HT1080 (cell line): ENCODE data around the gene CNPPD1. TPM values are rescaled to one million over a fixed set of nuclear protein-coding genes. Genes with fewer than 3 reads are reported as not detected.
"Not testable (repeated sequence)": the region's sequence is repeated elsewhere in the genome, so short reads cannot be mapped to it uniquely, and the experiment has no call there.

Experiments used
- DNase-seq: peaks from one replicate; pipeline ENCODE4 v3.0.0-alpha.2; 2015; ENCODE audit warnings: low read depth
- total RNA-seq: library from RNA; depleted of rRNA; stranded (reverse); fragments of >200 nt; shearing (Covaris generic); gene quantifications from 2 replicates; pipeline ENCODE4 v1.2.3, GENCODE V29; 2014

CNPPD1 gene
- total RNA-seq, 1 experiment from 2014 or later = 23.3 TPM

DNA sequence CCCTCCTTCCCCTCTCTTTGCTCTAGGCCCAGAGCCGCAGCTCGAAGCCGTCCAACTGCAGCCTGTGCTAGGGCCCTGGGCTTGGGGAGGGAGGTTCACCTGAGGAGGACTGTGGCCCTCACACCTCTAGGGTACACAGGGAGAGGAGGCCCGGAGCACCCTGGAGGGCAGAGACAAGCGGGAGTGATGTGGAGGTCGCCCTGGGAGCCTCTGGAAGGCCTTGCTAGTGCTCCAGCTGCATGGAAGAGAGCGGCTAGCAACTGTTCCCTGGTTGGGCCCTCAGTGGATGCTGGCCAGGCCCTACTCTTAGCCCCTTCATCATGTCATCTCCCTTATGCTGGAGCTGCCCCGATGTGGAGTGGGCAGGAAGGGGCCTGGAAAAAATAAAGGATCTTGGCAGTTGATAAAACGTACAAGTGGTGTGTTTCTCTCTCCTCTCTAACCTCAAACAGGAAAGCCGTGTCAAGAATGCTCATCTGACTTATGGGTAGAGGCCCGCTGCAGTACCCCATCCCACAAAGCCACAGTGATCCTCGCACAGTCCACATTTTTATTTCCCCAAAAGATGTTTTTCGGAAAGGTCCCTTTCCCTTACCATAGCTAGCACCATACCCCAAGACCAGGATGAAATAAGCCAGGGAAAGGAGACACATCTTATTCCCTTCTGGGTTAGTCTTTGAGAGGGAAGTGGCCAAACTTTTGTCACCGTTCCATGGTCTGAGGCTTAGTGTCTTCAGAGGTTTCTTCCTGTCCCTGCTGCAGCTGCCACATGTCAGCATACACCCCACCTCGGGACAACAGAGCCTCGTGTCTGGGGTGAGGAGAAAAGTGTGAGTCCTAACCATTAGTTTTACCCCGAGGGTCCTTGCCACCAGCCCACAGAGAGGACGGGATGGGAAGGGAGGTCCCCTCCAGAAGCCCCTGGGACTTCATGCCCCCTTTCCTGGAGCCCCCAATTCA is 32.8 kb upstream of the CNPPD1 start:
- DNase-seq = no peak

DNA sequence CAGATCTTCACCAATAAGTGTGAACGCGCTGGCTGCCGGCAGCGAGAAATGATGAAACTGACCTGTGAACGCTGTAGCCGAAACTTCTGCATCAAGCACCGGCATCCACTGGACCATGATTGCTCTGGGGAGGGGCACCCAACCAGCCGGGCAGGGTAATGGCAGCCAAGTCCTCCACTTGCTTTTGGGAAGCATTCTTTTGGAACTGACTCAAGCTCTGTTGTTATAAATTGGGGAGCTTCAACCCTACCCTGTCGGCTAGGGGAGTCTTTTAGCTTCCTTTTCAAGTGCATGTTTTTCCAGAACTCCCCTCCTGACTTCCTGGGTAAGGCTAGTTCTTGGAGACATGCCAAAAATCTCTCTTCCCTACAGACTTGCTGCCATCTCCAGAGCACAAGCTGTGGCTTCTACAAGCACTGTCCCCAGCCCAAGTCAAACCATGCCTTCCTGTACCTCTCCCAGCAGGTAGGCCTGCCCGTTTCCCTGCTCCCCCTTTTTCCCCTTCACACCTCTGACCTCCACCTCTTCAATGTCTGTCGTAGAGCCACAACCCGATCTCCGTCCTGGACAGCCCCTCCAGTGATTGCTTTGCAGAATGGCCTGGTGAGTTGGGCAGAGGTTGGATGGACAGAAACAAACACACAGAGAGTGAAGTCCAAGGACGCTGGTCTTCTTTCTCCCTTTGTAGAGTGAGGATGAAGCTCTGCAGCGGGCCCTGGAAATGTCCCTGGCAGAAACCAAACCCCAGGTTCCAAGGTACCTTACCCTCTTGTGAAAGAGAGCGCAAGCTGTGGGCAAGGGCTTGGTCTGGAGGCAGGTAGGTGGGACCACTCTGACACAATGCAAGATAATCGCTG is 31.4 kb upstream of the CNPPD1 start:
- DNase-seq = no peak

- DNase-seq = no peak
Observed at GRCh38 chr2:219207134-219207883, 30.6 kb upstream of the CNPPD1 start.

DNA sequence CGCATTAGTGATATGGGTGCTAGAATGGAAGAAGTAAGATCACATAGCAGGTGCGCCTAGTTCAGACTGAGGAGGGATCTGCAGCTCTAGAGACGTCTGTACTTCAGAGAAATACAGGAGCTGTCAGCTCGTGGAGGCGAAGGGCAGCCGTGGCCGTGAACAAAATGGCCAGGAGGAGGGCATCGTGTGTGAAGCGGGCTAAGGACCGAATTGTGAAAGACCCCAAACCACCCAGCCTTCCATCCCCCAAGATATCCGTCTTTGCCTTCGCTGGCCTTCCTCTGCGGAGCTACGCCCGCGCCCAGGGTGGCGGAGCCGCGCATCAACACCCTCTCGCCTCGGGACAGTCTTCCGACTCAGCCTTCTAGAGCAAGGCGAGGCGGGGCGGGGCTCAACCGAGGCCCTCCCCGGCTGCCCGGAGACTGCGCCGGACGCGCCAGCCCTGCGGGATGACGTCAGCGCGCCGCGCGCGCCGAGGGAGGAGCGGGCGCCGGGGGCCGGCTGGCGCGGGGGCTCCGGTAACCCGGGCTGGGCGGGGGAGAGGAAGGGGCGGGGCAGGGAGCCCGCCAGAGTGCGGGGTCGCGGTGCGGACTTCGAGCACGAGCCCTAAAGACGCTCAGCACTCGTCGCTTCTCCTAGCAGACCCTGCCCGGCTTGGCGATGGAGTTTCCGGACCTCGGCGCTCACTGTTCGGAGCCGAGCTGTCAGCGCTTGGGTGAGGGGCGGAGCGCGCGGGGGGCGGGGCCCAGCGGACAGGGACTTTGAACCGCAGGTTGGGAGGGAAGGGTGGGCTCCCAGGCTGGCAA is 29.8 kb upstream of the CNPPD1 start, which contains the start of gene ZFAND2B:
ZFAND2B (plus strand) TSS at position 455 of the 806 bp plus-strand sequence; CDS start at position 661, 206 bp downstream.
- DNase-seq = peak; percentile 88

DNA sequence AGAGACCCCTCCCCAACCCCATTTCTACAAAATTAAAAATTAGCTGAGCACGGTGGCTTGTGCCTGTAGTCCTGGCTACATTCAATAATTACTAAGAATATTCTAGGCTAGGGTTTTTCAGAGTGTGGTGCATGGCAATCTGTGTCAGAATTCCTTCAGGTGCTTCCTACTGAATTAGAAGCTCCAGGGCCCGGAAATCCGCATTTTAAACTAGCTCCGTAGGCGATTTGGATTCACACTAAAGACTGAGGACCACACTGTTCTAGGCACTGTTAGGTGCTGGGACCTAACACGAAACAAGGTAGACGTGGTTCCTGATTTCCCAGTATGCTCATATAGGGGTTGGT is 29.2 kb upstream of the CNPPD1 start:
- DNase-seq = no peak

- DNase-seq = no peak
Observed at GRCh38 chr2:219205165-219205538, 28.4 kb upstream of the CNPPD1 start.

DNA sequence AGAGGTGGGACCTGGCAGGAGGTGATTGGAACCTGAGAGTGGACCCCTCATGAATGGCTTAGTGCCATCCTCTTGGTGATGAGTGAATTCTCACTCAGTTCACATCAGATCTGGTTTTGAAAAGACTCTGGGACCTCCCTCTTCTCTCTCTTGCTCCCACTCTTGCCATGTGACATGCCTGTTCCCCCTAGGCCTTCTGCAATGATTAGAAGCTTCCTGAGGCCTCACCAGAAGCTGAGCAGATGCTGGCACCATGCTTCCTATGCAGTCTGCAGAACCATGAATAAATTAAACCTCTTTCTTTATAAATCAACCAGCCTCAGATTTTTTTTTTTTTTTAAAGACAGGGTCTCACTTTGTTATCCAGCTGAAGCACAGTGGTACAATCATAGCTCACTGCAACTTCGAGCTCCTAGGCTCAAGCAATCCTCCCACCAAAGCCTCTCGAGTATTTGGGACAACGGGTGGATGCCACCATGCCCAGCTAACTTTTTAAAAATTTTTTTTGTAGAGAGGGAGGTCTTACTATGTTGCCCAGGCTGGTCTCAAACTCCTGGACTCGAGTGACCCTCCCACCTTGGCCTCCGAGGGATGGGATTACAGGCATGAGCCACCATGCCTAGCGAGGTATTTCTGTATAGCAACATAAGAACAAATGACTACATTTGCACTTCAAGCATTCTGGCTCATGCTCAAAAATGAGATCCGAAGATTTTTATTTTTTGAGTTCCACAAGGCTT is 27.9 kb upstream of the CNPPD1 start:
- no peak for DNase-seq

DNA sequence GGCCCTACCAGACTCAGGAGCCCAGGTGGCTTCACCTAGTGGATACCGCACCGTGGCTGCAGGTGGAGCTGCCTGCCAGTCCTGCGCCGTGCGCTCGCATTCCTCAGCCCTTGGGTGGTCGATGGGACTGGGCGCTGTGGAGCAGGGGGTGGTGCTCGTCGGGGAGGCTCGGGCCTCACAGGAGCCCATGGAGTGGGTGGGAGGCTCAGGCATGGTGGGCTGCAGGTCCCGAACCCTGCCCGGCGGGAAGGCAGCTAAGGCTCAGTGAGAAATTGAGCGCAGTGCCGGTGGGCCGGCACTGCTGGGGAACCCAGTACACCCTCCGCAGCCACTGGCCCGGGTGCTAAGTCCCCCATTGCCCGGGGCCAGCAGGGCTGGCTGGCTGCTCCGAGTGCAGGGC is 24.6 kb upstream of the CNPPD1 start:
- DNase-seq = not testable (repeated sequence)

DNA sequence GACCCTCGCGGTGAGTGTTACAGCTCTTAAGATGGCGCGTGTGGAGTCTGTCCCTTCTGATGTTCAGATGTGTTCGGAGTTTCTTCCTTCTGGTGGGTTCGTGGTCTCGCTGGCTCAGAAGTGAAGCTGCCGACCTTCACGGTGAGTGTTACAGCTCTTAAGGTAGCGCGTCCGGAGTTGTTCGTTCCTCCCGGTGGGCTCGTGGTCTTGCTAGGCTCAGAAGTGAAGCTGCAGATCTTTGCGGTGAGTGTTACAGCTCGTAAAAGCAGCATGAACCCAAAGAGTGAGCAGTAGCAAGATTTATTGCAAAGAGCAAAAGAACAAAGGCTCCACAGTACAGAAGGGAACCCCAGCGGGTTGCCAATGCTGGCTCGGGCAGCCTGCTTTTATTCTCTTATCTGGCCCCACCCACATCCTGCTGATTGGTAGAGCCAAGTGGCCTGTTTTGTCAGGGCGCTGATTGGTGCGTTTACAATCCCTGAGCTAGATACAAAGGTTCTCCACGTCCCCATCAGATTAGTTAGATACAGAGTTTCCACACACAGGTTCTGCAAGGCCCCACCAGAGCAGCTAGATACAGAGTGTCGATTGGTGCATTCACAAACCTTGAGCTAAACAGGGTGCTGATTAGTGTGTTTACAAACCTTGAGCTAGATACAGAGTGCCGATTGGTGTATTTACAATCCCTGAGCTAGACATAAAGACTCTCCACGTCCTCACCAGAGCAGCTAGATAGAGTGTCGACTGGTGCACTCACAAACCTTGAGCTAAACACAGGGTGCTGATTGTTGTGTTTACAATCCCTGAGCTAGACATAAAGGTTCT is 24.0 kb upstream of the CNPPD1 start:
- DNase-seq = peak; percentile 42

DNA sequence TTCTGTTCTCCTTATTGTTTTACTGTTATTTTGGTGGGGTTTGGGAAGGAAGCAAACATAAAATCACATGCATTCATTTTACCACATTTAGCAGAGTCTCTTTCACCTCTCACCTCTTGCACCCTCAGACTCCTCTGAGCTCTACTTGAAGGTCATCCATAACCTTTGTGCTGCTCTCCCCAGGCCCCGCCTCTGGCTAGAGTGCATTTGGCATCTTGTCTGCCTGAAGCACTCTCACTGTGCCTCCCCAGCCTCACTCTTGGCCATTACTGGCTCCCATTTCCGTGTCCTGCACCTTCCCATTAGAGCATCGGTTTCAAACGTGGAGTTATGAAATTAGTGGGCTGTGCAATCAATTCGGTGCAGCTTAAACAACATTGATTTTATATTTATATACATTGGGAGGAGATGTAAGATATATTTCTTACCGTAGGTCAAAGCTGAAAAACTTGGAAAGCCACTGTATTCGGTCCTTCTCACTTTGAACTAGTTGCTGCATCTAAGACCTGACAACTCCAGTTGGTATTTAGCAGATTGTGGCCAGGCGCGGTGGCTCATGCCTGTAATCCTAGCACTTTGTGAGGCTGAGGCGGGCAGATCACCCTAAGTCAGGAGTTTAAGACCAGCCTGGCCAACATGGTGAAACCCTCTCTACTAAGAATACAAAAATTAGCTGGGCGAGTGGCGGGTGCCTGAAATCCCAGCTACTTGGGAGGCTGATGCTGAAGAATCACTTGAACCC is 22.9 kb upstream of the CNPPD1 start:
- DNase-seq = no peak

- DNase-seq = no peak
Observed at GRCh38 chr2:219198974-219199373, 22.2 kb upstream of the CNPPD1 start.

DNA sequence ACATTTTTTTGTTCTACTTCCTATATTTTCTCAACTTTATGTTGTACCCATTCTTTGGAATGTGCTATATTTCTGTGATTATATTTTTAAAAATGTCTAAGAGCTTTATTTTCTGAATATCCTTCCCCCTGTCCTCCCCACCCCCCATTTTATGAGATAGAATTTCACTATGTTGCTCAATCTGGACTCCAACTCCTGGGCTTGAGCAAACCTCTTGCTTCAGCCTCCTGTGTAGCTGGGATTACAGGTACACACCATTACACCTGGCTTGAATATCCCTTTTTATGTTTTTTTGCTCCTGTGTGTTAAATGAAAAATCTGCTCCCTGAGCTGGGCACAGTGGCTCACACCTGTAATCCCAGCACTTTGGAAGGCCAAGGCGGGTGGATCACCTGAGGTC is 20.7 kb upstream of the CNPPD1 start:
- DNase-seq = no peak

- no peak for DNase-seq
Observed at GRCh38 chr2:219186754-219187456, 10.2 kb upstream of the CNPPD1 start.

DNA sequence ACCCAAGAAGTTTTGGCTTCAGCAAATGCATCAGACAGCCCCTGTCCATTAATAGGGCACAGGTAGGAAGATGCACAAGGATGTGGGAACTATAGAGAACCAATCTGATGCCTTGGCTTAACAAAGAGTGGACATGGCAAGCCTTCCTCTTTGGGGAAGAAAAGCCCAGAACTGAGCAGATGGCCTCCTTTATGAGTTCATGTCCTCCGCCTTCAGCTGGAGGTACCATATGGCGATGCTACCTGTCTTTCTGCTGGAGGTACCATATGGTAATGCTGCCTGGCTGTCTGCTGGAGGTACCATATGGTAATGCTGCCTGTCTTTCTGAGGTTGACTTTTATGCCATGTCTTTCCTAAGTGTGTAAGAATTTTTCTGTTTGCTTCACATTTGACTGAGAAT is 7.4 kb upstream of the CNPPD1 start:
- no peak for DNase-seq

GRCh38 chr2:219183151-219183772 is 6.5 kb upstream of the CNPPD1 start:
- no peak for DNase-seq

DNA sequence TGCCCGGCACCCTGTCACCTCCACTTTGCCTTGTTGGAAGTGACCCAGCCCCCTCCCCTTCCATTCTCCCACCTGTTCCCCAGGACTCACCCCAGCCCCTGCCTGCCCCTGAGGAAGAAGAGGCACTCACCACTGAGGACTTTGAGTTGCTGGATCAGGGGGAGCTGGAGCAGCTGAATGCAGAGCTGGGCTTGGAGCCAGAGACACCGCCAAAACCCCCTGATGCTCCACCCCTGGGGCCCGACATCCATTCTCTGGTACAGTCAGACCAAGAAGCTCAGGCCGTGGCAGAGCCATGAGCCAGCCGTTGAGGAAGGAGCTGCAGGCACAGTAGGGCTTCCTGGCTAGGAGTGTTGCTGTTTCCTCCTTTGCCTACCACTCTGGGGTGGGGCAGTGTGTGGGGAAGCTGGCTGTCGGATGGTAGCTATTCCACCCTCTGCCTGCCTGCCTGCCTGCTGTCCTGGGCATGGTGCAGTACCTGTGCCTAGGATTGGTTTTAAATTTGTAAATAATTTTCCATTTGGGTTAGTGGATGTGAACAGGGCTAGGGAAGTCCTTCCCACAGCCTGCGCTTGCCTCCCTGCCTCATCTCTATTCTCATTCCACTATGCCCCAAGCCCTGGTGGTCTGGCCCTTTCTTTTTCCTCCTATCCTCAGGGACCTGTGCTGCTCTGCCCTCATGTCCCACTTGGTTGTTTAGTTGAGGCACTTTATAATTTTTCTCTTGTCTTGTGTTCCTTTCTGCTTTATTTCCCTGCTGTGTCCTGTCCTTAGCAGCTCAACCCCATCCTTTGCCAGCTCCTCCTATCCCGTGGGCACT is 5.8 kb upstream of the CNPPD1 start:
- DNase-seq = no peak
